Liver (tissue), 9 donors: ENCODE results near the gene PKP4. TPM values are rescaled to one million over a fixed set of nuclear protein-coding genes. Genes with fewer than 3 reads are reported as not detected.

Experiments used
- DNase-seq: peaks from one replicate; pipeline ENCODE4 v3.0.0-alpha.2; 2017; ENCODE audit warnings: low spot score
- H3K27ac ChIP-seq, 2 donors: one replicate each; pipeline ENCODE4 v1.7.0; 2013; ENCODE audit warnings: inconsistent platforms in 2 of 2, low read length in 2 of 2, control low read depth in 1 of 2, low read depth in 1 of 2, mild to moderate bottlenecking in 1 of 2
- H3K27me3 ChIP-seq, 4 donors: one replicate each; pipeline versions ENCODE4 v1.6.1 to v1.7.0; 2013; ENCODE audit warnings: low read length in 3 of 4, inconsistent platforms in 1 of 4, mild to moderate bottlenecking in 1 of 4, moderate library complexity in 1 of 4; ENCODE audit not compliant: control insufficient read depth in 4 of 4, insufficient read depth in 4 of 4
- H3K36me3 ChIP-seq, 4 donors: one replicate each; pipeline versions ENCODE4 v1.6.1 to v1.7.0; 2013; ENCODE audit warnings: low read length in 3 of 4, mild to moderate bottlenecking in 3 of 4, low read depth in 1 of 4, moderate library complexity in 1 of 4; ENCODE audit not compliant: control insufficient read depth in 4 of 4, insufficient read depth in 3 of 4
- H3K4me1 ChIP-seq, 4 donors: one replicate each; pipeline versions ENCODE4 v1.6.1 to v1.7.0; 2013; ENCODE audit warnings: low read length in 3 of 4, mild to moderate bottlenecking in 3 of 4, moderate library complexity in 1 of 4; ENCODE audit not compliant: control insufficient read depth in 4 of 4, insufficient read depth in 4 of 4
- H3K4me3 ChIP-seq, 3 donors: one replicate each; pipeline versions ENCODE4 v1.6.1 to v1.7.0; 2013; ENCODE audit warnings: low read length in 3 of 3, control low read depth in 1 of 3, low read depth in 1 of 3, mild to moderate bottlenecking in 1 of 3
- H3K9ac ChIP-seq, 2 donors: one replicate each; pipeline ENCODE4 v1.7.0; 2013; ENCODE audit warnings: low read length in 2 of 2, mild to moderate bottlenecking in 2 of 2, moderate library complexity in 2 of 2, control low read depth in 1 of 2, low read depth in 1 of 2
- H3K9me3 ChIP-seq, 4 donors: one replicate each; pipeline versions ENCODE4 v1.6.1 to v1.7.0; 2013; ENCODE audit warnings: low read length in 3 of 4; ENCODE audit not compliant: control insufficient read depth in 4 of 4
- CTCF ChIP-seq: fragments of 150-350 bp; IDR thresholded peaks from 2 replicates; pipeline ENCODE4 v1.5.1; 2017; ENCODE audit warnings: improper control_type of control experiment, low read depth, low read length; ENCODE audit not compliant: missing input control
- EGR1 ChIP-seq, 2 donors: IDR thresholded peaks; 2 replicates each; pipeline ENCODE4 v1.6.1; 2016 to 2018; ENCODE audit warnings: antibody characterized with exemption in 2 of 2, low read depth in 2 of 2
- FOXA1 ChIP-seq: IDR thresholded peaks from 2 replicates; pipeline ENCODE4 v1.6.1; 2016; ENCODE audit warnings: antibody characterized with exemption
- GABPA ChIP-seq, 2 donors: IDR thresholded peaks in 1 of 2; conservative IDR thresholded peaks in 1 of 2; 2 replicates each; pipeline ENCODE4 v1.6.1; 2016; ENCODE audit warnings: antibody characterized with exemption in 2 of 2, mild to moderate bottlenecking in 1 of 2, moderate library complexity in 1 of 2
- HNF4A ChIP-seq, 2 donors: conservative IDR thresholded peaks; 2 replicates each; pipeline ENCODE4 v1.6.1; 2016; ENCODE audit warnings: antibody characterized with exemption in 2 of 2, mild to moderate bottlenecking in 2 of 2
- JUND ChIP-seq, 2 donors: IDR thresholded peaks; 2 replicates each; pipeline ENCODE4 v1.6.1; 2016; ENCODE audit warnings: antibody characterized with exemption in 2 of 2
- MAX ChIP-seq: IDR thresholded peaks from 2 replicates; pipeline ENCODE4 v1.6.1; 2016; ENCODE audit warnings: antibody characterized with exemption
- NR2F2 ChIP-seq: IDR thresholded peaks from 2 replicates; pipeline ENCODE4 v1.6.1; 2016; ENCODE audit warnings: antibody characterized with exemption
- RAD21 ChIP-seq, 2 donors: IDR thresholded peaks; 2 replicates each; pipeline ENCODE4 v1.6.1; 2016; ENCODE audit warnings: antibody characterized with exemption in 2 of 2, mild to moderate bottlenecking in 2 of 2
- REST ChIP-seq: IDR thresholded peaks from 2 replicates; pipeline ENCODE4 v1.6.1; 2016; ENCODE audit warnings: antibody characterized with exemption, mild to moderate bottlenecking
- RXRA ChIP-seq, 2 donors: IDR thresholded peaks; 2 replicates each; pipeline ENCODE4 v1.6.1; 2017 to 2018; ENCODE audit warnings: antibody characterized with exemption in 2 of 2, mild to moderate bottlenecking in 1 of 2
- TAF1 ChIP-seq: conservative IDR thresholded peaks from 2 replicates; pipeline ENCODE4 v1.6.1; 2016; ENCODE audit warnings: antibody characterized with exemption, mild to moderate bottlenecking
- YY1 ChIP-seq: IDR thresholded peaks from 2 replicates; pipeline ENCODE4 v1.6.1; 2016; ENCODE audit warnings: antibody characterized with exemption, mild to moderate bottlenecking
- WGBS: extraction: QIAGEN DNeasy Blood & Tissue Kit; methylation state at CpG from one replicate; pipeline ENCODE4 v1.1.7; 2013; 5-methylcytosine and 5-hydroxymethylcytosine counted together
- polyA plus RNA-seq, 2 donors: library from polyadenylated mRNA; stranded (reverse) in 1 of 2; unstranded in 1 of 2; fragments of 200-250 nt in 1 of 2; fragments of >200 nt in 1 of 2; fragmentation: Nextera tagmentation in 1 of 2; extraction: Ambion mirVana in 1 of 2; gene quantifications; one replicate each; pipeline versions ENCODE4 v1.2.1 to v1.2.3, GENCODE V29; 2013 to 2015
- total RNA-seq, 2 donors: library from RNA; depleted of rRNA; stranded (reverse); fragments of >200 nt; gene quantifications; one replicate each; pipeline ENCODE4 v1.2.3, GENCODE V29; 2014
- donor health status: healthy.
- donor health status: healthy.
- donor health status: healthy.
- donor health status: healthy.
- donor health status: healthy.

Gene PKP4
- total and polyA plus RNA-seq, 4 donors = 7.7 to 33.8 (median 19.0) TPM

DNA sequence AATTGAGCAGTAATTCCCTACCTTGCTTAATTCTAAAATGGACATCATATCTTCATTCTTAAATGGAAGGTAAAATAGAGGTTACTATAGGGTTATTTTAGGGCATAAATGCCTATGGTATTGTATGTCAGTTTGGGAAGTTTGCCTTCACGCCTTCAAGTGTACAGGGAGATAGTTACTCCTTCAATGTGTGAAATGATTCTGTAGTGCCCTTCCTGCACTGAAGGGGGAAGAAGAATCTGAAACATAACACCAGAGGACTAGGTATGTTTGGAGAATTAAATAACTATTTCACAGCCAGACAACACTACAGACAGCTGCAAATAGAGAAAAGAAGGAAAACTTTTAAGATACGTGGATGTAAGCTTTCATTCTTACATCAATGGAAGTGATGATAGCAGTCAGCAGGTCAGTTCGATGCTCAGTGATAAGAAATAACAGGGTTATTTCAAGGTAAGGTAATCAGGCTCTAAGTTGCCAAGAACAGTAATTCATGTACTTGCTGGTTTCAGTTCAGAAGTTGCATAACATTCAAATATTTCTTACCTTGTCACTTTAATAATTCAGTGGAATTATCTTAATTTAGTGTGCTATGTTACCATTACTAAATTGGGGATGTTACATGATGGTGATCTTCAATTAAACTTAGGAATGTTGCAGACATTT is 4.0 kb downstream of the PKP4 start:
- TF ChIP-seq YY1 (no peak), RAD21 (IDR thresholded peaks at IDR 0.05) (peak in 1 of 2 donors; percentile 20)
- Histone ChIP-seq H3K4me1 (peaks cover 0 to 36% (median 34%) of the 10 kb centered on the region in 4 donors), H3K9ac (no peak overlapping the region), H3K36me3 (no peaks in the 10 kb centered on the region), H3K27me3 (no peaks in the 10 kb centered on the region), H3K27ac (no peak overlapping the region), H3K9me3 (no peaks in the 10 kb centered on the region), H3K4me3 (no peak overlapping the region)
- no peak for DNase-seq
- WGBS = 53% methylated on average over 3 of the region's 3 CpGs

GRCh38 chr2:158463496-158464095 is 6.8 kb downstream of the PKP4 start:
- Histone ChIP-seq H3K9ac (no peak overlapping the region), H3K27me3 (no peaks in the 10 kb centered on the region), H3K27ac (no peak overlapping the region), H3K9me3 (no peaks in the 10 kb centered on the region), H3K4me1 (peaks cover 0 to 23% (median 22%) of the 10 kb centered on the region in 4 donors), H3K36me3 (no peaks in the 10 kb centered on the region), H3K4me3 (no peak overlapping the region)
- no peak for DNase-seq
- TF ChIP-seq EGR1 (IDR thresholded peaks at IDR 0.05; ENCODE audit: low read depth in 2 of 2) = no peak
- TF ChIP-seq REST = no peak
- TF ChIP-seq RXRA (IDR thresholded peaks at IDR 0.05) = no peak
- no peak for TF ChIP-seq HNF4A (conservative IDR thresholded peaks at IDR 0.05)
- TF ChIP-seq MAX = no peak
- 93% methylated on average over 6 of the region's 6 CpGs for WGBS

DNA sequence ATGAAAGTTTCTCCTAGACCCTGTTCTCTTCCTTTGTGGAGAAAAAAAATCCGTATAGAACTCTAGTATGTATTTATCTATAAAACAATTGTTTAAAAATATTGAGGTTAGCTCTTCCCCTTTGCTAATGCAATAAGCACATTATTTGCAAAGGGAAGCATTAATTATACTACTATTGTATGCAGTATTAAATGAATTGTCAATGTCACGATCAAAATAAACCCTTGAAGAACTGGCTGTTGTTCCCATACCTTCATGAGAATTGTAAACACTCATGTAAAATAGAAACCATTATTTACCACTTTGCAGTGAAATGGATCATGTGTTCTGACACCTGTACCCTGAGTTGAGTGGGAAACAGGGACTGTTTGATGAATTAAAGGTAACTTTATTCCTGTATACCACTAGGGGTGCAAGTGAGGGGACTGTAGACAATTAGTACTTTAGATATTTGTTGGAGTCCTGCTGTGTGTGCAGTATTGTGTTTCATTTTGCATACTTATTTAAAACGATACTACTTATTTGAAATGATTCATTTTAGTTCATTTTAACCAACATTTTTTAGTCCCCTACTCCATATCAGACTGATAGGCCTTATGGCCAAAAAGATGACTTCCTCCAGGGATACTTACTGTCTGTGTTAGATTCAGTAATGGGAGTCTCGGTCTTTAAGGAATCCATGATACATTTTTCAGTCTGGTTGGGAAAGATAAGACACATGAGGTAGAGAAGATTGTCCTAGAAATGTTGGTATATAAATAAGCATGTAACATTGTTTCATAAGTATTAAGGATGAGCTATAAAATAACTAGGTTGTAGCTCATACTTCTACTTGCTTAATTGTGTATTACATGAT is 7.9 kb downstream of the PKP4 start:
- TF ChIP-seq MAX (no peak), RAD21 (IDR thresholded peaks at IDR 0.05) (peak; percentile 39 to 73), NR2F2 (no peak), FOXA1 (no peak), RXRA (IDR thresholded peaks at IDR 0.05) (no peak), JUND (IDR thresholded peaks at IDR 0.05) (no peak), CTCF (peak; percentile 31), TAF1 (no peak), GABPA (IDR thresholded peaks at IDR 0.05 in 1 of 2, conservative IDR thresholded peaks at IDR 0.05 in 1 of 2) (no peak)
- WGBS = 89% methylated on average over 4 of the region's 4 CpGs
- no peak overlapping the region for H3K4me3 ChIP-seq
- H3K27ac ChIP-seq = no peak overlapping the region
- no peak overlapping the region for H3K9ac ChIP-seq
- H3K4me1 ChIP-seq = peaks cover 0 to 13% (median 12%) of the 10 kb centered on the region in 4 donors
- H3K36me3 ChIP-seq = no peaks in the 10 kb centered on the region
- no peaks in the 10 kb centered on the region for H3K9me3 ChIP-seq
- no peak for DNase-seq
- no peaks in the 10 kb centered on the region for H3K27me3 ChIP-seq
